T-helper 17 cell (primary cell): ENCODE data around the gene PLA2G2E. TPM values are rescaled to one million over a fixed set of nuclear protein-coding genes. Genes with fewer than 3 reads are reported as not detected.
"Not testable (repeated sequence)": the region's sequence is repeated elsewhere in the genome, so short reads cannot be mapped to it uniquely, and the experiment has no call there.

Source experiments
- ATAC-seq: fragments of 150-1000 bp; cut with Tn5 transposase; 2 replicates; pipeline ENCODE4 v1.10.0; 2021; ENCODE audit warnings: mild to moderate bottlenecking, moderate library complexity
- DNase-seq, 3 donors: peaks; one replicate each; pipeline versions ENCODE4 v3.0.0 to v3.0.0-alpha.2; 2020 to 2021
- H3K9me3 ChIP-seq: one replicate; pipeline ENCODE4 v1.7.0; 2013; ENCODE audit warnings: low read length, mild to moderate bottlenecking; ENCODE audit not compliant: control insufficient read depth, poor library complexity, severe bottlenecking
- H3K27ac Mint-ChIP-seq: one replicate; pipeline ENCODE4 v1.8.0; 2022; ENCODE audit warnings: mild to moderate bottlenecking, moderate library complexity, mixed read lengths
- H3K27me3 Mint-ChIP-seq: one replicate; pipeline ENCODE4 v1.8.0; 2022; ENCODE audit warnings: mixed read lengths
- H3K36me3 Mint-ChIP-seq: one replicate; pipeline ENCODE4 v1.8.0; 2022; ENCODE audit warnings: low read depth, mixed read lengths
- H3K4me1 Mint-ChIP-seq: one replicate; pipeline ENCODE4 v1.8.0; 2022; ENCODE audit warnings: mild to moderate bottlenecking, mixed read lengths
- H3K4me3 Mint-ChIP-seq: one replicate; pipeline ENCODE4 v1.8.0; 2022; ENCODE audit warnings: mild to moderate bottlenecking, moderate library complexity, mixed read lengths
- total RNA-seq, 4 donors: library from RNA in 2 of 4; stranded (reverse) in 2 of 4; gene quantifications; one replicate each; pipeline ENCODE4 v1.2.3 and lab custom pipeline; 2022 to 2026

PLA2G2E gene
- total RNA-seq, 2 donors from 2014 or later = not detected

DNA sequence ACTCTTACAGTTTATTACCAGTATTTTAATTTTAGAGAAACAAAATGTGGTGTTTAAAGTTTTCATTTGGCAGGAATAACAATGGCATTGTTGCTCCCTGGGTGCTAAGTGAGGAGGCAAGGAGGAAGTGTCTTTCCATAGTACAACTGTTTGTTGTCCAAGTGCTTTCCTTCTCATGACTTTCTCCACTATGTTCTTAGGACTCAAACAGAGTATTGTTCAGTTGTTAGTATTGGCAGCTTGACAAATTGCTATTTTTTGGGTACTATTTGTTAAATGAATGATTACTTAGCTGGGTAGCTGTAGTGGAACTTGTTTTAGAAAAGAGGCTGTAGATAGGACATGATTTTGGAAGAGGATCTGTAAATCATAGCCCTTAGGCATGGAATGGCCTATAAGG lies 33.8 kb downstream of the PLA2G2E start:
- no peaks in the 10 kb centered on the region for H3K9me3 ChIP-seq
- no peak overlapping the region for H3K27ac Mint-ChIP-seq
- ATAC-seq (no peak), DNase-seq (no peak)
- peaks cover 13% of the 10 kb centered on the region for H3K36me3 Mint-ChIP-seq
- no peak overlapping the region for H3K4me3 Mint-ChIP-seq
- H3K27me3 Mint-ChIP-seq = no peaks in the 10 kb centered on the region
- H3K4me1 Mint-ChIP-seq = peaks cover 24% of the 10 kb centered on the region

DNA sequence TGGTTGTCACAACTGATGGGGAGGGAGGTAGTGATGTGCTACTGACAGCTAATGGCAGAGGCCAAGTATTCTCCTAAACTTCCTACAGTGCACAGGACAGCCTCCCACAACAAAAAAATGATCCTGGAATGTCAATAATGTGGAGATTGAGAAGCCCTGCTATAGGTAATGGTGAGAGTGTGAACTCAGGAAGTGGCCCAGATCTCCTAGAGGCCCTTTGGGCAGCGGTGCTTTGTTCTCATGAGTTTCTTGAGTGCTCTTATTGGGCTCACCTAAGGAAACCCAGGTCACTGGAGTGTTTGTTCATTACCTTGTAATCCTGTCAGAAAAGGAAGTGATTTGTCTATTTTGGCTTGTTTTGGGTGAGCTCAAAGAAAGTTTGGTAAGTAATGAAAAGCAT lies 35.3 kb downstream of the PLA2G2E start:
- Mint-ChIP-seq H3K27me3 (no peaks in the 10 kb centered on the region), H3K4me3 (no peak overlapping the region), H3K36me3 (peaks cover 11% of the 10 kb centered on the region), H3K27ac (no peak overlapping the region), H3K4me1 (peaks cover 34% of the 10 kb centered on the region)
- ATAC-seq (no peak), DNase-seq (no peak)
- H3K9me3 ChIP-seq = no peaks in the 10 kb centered on the region

DNA sequence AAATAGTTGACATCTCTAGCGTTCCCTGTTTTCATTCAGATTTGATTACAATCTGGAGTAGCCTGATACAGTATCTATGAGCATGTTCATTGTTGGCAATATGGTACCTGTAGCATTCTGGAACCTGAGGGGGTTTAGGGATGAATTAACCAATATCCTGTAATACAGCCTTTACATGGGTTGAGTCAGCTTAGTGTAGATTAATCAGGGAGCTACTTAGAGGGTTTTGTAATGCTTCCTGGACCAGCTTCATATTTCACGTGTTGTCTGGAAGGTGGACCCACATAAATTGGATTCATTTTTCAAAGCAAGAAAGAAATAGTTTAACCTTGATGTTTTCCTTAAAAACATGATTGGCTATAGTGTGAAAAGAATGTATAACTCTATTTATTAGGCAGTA lies 37.6 kb downstream of the PLA2G2E start:
- Mint-ChIP-seq H3K36me3 (peaks cover 4% of the 10 kb centered on the region), H3K4me3 (no peak overlapping the region), H3K4me1 (peaks cover 31% of the 10 kb centered on the region), H3K27me3 (no peaks in the 10 kb centered on the region), H3K27ac (no peak overlapping the region)
- DNase-seq (no peak), ATAC-seq (no peak)
- no peaks in the 10 kb centered on the region for H3K9me3 ChIP-seq

DNA sequence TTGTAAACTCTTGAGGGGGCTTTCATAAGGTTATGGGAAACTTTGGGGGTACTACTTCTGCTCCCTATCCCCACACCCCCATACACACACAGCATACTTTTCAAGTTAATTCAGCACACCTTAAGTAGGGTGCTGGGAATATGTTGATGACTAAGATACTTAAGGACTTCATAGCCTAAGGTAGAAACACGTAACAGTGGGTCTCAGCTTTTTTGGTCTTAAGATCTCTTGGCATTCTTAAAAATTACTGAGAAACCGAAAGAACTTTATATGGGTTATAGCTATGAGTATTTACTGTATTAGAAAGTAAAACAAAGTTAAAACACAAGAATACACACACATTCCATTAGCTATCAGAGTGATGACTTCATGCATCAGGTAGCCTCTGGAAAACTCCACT lies 39.1 kb downstream of the PLA2G2E start:
- Mint-ChIP-seq H3K36me3 (peaks cover 4% of the 10 kb centered on the region), H3K4me1 (peaks cover 27% of the 10 kb centered on the region), H3K27me3 (no peaks in the 10 kb centered on the region), H3K27ac (peak overlapping the region; percentile 75), H3K4me3 (peak overlapping the region; percentile 94)
- ATAC-seq = no peak
- DNase-seq = no peak
- no peaks in the 10 kb centered on the region for H3K9me3 ChIP-seq

DNA sequence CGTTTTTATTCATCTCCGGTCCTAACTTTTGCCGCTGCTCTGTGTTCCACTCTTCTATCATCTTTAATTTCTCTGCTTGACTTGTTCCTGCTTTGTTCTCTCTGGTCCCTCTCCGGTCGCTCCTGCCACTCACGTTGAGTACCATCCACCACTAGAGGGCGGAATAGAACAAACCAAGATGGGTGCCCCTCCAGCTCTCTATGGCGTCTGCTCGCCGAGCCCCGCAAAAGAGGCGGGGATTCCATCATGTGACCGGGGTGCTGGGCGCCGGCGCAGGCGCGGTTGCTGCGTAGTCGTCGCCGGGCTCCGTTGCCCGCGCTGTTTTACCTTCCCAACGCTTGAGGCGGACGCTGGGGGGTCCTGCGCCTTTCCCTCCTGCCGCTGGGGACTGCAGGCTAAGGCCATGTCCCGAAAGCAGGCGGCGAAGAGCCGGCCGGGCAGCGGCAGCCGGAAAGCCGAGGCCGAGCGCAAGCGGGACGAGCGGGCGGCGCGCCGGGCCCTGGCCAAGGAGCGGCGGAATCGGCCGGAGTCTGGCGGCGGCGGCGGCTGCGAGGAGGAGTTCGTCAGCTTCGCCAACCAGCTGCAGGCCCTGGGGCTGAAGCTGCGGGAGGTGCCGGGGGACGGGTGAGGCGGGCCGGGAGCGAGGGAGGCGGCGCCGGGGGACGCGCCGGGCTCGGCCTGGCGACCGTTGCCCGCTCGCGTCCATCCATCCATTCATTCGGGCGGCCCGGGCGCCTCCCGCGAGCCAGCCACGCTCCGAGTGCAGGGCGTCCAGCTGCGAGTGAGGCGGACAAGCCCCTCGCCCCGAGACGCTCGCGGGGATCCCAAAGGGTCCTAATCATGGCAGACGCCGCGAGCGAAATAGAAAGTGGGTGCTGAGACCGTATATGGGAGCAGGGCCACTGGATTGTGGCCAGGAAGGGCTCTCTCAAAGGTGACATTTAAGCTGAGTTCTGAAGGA lies 41.0 kb downstream of the PLA2G2E start, which contains the start of gene OTUD3:
TSS of gene OTUD3 (plus strand) at position 285 of the 961 bp plus-strand sequence. CDS start at position 404, 119 bp downstream.
- ATAC-seq (peak; percentile 98), DNase-seq (peak; percentile 90 to 94 (median 93))
- Mint-ChIP-seq H3K4me3 (peak within 1 kb of the TSS; percentile 94), H3K27me3 (peaks cover 16% of the 10 kb centered on the region), H3K36me3 (peaks cover 4% of the 10 kb centered on the region), H3K27ac (peak within 1 kb of the TSS; percentile 75), H3K4me1 (peaks cover 23% of the 10 kb centered on the region)
- H3K9me3 ChIP-seq = no peaks in the 10 kb centered on the region

DNA sequence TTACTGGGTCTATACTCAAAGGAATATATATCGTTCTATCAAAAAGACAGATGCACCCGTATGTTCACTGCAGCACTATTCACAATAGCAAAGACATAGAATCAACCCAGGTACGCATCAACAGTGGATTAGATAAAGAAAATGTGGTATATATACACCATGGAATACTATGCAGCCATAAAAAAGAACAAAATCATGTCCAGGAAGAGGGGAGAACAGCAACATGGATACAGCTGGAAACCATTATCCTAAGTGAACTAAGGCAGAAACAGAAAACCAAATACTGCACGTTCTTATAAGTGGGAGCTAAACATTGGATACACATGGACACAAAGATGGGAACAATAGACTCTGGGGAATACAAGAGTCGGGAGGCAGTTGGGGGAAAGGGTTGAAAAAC lies 42.6 kb downstream of the PLA2G2E start:
- not testable (repeated sequence) for H3K36me3 Mint-ChIP-seq, ATAC-seq, DNase-seq, H3K27ac Mint-ChIP-seq, H3K9me3 ChIP-seq, H3K4me3 Mint-ChIP-seq
- peaks cover 27% of the 10 kb centered on the region for H3K27me3 Mint-ChIP-seq
- peaks cover 23% of the 10 kb centered on the region for H3K4me1 Mint-ChIP-seq

DNA sequence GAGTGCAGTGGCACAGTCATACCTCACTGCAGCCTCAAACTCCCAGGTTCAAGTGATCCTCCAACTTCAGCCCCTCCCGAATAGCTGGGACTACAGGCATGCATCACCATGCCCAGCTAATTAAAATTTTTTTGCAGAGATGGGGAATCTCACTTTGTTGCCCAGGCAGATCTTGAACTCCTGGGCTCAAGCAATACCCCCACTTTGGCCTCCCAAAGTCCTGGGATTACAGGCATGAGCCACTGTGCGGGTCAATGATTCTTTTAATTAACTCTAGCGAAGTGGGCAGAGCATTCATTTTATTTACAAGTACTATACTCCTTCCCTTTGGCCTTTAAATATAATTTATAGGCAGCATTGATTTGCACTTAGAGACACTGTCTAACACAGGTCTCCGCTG lies 43.8 kb downstream of the PLA2G2E start:
- no peak for DNase-seq
- no peak for ATAC-seq
- peaks cover 18% of the 10 kb centered on the region for H3K4me1 Mint-ChIP-seq
- no peak overlapping the region for H3K27ac Mint-ChIP-seq
- peaks cover 37% of the 10 kb centered on the region for H3K27me3 Mint-ChIP-seq
- peaks cover 4% of the 10 kb centered on the region for H3K36me3 Mint-ChIP-seq
- H3K9me3 ChIP-seq = no peaks in the 10 kb centered on the region
- H3K4me3 Mint-ChIP-seq = no peak overlapping the region

DNA sequence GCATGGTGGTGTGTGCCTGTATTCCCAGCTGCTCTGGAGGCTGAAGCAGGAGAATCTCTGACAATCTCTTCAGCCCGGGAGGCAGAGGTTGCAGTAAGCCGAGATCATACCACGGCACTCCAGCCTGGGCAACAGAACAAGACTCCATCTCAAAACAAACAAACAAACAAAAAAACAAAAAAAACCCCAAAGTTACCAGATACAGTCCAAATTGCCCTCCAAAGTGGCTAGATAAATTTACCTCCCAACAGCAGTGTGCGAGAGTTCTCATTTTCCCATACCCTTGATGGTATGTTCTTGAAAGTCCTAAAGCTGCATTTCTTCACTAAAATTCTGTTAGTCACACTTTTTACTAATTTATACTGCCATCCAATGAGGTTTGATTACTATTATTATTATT lies 44.2 kb downstream of the PLA2G2E start:
- H3K9me3 ChIP-seq = no peaks in the 10 kb centered on the region
- no peak for ATAC-seq
- Mint-ChIP-seq H3K27me3 (peaks cover 41% of the 10 kb centered on the region), H3K4me1 (peaks cover 18% of the 10 kb centered on the region), H3K4me3 (no peak overlapping the region), H3K27ac (no peak overlapping the region), H3K36me3 (peaks cover 4% of the 10 kb centered on the region)
- no peak for DNase-seq

DNA sequence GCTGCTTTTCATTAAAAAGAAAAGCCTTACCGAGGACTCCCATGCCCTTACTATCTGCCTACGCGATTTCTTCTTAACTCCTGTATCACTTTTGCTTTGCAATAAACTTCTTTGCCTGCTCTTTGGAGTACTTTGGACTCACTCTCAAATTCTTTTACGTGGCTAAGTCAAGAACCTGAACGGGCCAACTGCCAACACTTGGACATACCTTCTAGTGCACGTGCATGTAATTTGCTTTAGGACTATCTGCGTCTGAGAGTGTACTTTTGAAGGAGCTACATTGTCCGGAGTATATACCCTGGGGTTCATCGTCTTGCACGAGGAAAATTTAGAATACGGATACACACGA lies 44.8 kb downstream of the PLA2G2E start:
- H3K9me3 ChIP-seq = no peaks in the 10 kb centered on the region
- Mint-ChIP-seq H3K4me3 (no peak overlapping the region), H3K27ac (no peak overlapping the region), H3K4me1 (peaks cover 14% of the 10 kb centered on the region), H3K36me3 (peaks cover 4% of the 10 kb centered on the region), H3K27me3 (peaks cover 42% of the 10 kb centered on the region)
- DNase-seq (no peak), ATAC-seq (no peak)

DNA sequence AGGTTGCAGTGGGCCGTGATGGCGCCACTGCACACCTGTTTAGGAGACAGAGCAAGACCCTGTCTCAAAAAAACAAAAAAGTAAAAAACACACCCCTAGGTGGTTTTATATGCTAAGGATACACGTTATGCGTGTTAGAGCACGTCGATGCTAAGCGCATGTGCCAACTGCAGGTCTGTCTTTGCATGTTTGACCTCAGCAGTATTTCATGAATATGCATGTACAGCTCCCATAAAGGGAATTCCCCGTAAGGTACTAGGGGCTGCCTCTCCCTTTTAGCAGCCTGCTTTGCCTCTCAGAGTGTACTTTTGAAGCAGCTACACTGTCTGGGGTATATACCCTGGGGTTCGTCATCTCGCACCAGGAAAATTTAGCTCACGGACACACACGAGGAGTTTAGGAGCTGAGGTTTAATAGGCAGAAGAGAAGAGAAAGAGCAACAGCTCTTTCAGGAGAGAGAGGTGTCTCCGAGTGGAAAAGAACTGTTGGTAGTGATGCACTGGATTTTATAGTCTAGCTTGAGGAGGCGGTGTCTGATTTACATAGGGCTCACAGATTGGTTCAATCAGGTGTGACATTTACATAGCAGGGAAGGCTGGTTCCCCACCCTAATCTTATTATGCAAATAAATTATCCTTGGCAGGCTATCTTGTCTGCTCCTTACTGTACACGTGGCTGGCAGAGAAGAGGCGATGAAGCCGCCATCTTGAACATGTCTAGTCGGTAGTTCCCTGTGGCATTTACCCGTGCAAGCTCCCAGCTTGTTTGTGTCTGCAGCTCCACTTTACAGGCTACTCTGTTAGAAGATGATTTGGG lies 45.4 kb downstream of the PLA2G2E start:
- DNase-seq (no peak), ATAC-seq (no peak)
- no peak overlapping the region for H3K27ac Mint-ChIP-seq
- peaks cover 8% of the 10 kb centered on the region for H3K4me1 Mint-ChIP-seq
- H3K9me3 ChIP-seq = no peaks in the 10 kb centered on the region
- H3K36me3 Mint-ChIP-seq = peaks cover 4% of the 10 kb centered on the region
- no peak overlapping the region for H3K4me3 Mint-ChIP-seq
- peaks cover 48% of the 10 kb centered on the region for H3K27me3 Mint-ChIP-seq

DNA sequence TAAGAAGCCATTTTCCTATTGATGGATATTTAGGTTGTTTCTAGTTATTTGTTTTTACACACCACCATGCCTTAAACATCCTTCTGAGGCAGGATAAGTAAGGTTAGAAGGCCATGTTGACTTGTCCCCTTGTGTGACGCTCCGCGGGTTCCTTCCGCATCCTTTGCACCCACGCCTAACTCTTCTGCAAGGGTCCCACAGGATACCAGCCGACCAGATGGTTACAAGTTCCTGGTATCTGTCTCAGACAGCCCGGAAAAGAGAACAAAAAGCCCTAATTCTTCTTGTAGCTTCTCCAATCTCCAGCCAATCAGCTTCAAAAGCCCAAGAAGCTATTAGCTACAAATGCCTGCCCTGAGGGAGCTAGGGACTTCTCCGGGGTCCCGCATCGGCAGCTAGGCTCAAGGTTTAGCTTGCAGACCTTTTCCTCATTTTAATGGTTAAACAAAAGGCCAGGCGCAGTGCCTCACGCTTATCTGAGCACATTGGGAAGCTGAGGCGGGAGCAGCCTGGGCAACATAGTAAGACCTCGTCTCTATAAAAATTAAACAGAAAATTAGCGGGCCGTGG lies 46.2 kb downstream of the PLA2G2E start:
- Mint-ChIP-seq H3K27ac (no peak overlapping the region), H3K4me1 (peaks cover 7% of the 10 kb centered on the region), H3K27me3 (peaks cover 55% of the 10 kb centered on the region), H3K4me3 (no peak overlapping the region), H3K36me3 (peaks cover 3% of the 10 kb centered on the region)
- ATAC-seq (no peak), DNase-seq (no peak)
- no peaks in the 10 kb centered on the region for H3K9me3 ChIP-seq

DNA sequence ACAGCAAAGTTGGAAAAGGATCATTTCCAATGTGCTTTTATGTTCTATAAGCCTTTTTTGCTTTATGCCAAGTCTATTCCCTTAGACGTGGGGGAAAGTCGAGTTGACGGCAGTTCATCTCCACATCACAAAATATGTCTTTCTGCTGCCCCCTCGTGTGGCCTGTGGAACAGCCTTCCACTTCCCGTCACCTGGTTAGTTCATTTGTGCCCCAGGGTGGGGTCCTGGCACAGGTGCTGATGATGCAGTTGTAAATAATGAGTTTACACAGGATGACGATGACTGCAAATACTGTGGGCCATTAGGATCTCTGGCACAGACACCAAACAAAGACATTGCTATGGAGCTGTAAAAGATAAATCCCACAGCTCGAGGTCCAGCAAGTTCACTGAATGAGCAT lies 51.2 kb downstream of the PLA2G2E start:
- no peak overlapping the region for H3K27ac Mint-ChIP-seq
- no peak for DNase-seq
- peaks cover 70% of the 10 kb centered on the region for H3K27me3 Mint-ChIP-seq
- no peaks in the 10 kb centered on the region for H3K9me3 ChIP-seq
- H3K36me3 Mint-ChIP-seq = no peaks in the 10 kb centered on the region
- H3K4me1 Mint-ChIP-seq = peaks cover 6% of the 10 kb centered on the region
- ATAC-seq = no peak
- H3K4me3 Mint-ChIP-seq = no peak overlapping the region
